Stimulated activated CD4-positive, alpha-beta T cell treated with anti-CD3 and anti-CD28 coated beads, TNF-alpha, amount 100 ng/mL, for 48 hours (primary cell): Measurements from ENCODE around the gene ZFYVE28.

Experiments used
- DNase-seq, 3 donors: peaks; one replicate each; pipeline ENCODE4 v3.0.0-alpha.2; 2020; ENCODE audit warnings: low read depth in 3 of 3

The ZFYVE28 gene

DNA sequence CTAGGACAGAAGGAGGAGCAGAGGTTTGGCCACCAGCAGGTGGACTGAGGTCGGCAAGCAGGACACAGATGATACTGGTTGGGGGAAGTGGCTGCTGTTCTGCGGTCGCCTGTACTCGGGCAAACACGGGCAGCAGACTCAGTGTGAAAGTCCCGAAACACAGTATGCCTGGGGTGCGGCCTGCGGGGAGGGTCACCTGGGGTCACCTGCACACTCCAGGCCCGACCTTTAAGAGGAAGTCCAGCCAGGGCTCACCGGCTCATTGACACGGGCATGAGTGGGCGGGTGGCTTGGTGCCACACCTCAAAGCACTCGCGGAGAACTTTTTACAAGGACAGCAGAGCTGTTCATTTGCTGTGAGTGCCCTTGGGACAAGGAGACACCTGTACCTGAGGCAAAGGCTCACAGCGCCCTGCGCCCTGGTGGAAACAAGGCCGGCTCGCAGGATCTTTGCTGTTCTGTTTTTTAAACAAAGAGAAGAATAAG lies 85.0 kb downstream of the ZFYVE28 start:
- no peak for DNase-seq

- DNase-seq: no peak
Observed at GRCh38 chr4:2332976-2333319, 85.5 kb downstream of the ZFYVE28 start.

- DNase-seq: no peak
Observed at GRCh38 chr4:2332201-2332975, 86.1 kb downstream of the ZFYVE28 start.

DNA sequence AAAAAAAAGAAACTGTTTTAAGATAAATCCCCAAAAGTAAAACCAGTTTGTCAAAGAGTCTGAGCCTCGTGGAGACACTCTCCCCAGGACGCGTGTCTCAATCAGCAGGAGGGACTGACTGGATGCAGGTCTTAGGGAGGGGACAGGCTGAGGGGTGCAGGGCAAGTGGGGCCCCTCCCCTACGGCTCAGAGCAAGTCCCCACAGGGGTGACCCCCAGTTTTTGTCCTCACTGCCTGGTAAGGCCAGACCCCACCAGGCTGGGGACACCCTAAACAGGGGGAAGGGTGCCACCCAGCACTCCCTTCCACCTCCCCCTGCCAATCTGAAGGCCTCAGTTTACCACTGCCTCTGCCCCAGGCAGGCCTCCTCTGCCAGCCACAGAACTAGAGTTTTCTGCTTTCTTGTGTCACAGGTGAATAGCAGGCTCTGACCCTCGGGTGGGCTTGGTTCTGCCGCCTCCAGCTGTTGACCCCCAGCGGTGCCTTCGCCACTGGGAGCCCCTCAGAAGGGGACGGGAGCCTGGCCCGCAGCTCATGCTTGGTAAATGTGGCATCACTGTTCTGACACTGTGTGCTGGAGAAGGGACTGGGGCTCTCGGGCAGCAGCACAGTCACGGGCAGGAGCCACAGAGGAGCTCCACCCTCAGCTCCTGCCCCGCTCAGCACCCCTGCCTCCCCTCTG lies 86.8 kb downstream of the ZFYVE28 start:
- DNase-seq: no peak

DNA sequence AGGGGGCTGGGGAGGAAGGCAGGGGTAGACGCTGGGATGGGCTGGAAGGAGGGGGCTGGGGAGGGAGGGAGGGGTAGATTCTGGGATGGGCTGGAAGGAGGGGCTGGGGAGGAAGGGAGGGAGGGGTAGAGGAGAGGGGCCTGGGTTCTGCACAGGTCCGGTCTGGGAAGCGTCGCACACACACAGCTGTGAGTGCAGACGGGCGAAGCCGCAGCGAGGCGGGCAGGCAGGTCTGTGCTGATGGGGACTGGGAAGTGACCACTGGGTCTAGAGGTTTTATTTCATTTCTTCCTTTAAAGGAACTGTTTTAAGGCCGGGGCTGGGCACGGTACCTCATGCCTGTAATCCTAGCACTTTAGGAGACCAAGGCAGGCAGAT lies 87.4 kb downstream of the ZFYVE28 start:
- no peak for DNase-seq

DNA sequence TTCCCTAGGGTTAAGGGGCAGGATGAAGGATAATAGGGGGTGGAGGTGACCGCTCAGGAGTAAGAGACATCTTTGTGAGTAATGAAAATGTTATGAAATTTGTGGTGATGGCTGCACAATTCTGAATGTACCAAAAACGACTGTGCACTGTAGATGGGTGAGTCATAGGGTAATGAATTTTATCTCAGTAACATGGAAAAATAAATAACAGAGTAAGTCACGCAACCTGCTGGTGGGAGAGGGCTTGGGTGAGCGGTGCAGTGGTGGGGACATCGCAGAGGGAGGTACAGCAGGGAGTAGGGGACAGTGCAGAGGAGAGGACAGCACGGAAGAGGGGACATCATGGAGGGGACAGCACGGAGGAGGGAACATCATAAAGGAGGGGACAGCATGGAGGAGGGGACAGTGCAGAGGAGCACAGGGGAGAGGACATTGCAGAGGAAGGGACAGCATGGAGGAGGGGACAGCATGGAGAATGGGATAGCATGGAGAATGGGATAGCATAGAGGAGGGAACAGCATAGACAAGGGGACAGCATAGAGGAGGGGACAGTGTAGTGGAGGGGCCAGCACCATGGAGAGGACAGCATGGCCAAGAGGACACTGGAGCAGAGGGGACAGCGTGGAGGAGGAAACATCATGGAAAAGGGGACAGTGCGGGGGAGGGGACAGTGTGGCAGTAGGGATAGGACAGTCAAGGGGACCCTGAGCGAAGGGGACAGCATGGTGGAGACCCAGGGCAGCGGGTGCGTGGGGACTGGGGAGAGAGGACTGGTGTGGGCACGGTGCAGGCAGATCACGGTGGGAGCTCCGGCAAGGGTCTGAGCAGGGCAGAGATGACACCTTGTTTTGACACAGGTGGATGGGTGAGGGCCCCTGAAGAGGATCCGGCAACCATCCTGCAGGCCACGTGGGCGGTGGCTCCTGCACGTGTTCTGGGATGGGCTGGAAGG lies 88.1 kb downstream of the ZFYVE28 start:
- no peak for DNase-seq

DNA sequence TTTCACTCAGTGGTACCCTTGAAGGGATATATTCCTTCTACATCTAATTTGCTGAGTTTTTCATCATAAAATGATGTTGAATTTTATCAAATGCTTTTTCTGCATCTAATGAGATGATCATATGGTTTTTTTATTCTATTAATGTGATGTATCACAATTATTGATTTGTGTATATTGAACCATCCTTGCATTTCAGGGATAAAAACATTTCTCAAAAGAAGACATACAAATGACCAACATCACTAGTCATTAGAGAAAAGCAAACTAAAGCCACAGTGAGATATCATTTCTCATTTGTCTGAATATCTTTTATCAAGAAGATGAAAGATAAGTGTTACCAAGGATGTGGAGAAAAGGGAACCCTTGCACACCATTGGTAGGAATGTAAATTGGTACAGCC lies 90.9 kb downstream of the ZFYVE28 start:
- DNase-seq: no peak

- no peak for DNase-seq
Observed at GRCh38 chr4:2324891-2325290, 93.6 kb downstream of the ZFYVE28 start.

DNA sequence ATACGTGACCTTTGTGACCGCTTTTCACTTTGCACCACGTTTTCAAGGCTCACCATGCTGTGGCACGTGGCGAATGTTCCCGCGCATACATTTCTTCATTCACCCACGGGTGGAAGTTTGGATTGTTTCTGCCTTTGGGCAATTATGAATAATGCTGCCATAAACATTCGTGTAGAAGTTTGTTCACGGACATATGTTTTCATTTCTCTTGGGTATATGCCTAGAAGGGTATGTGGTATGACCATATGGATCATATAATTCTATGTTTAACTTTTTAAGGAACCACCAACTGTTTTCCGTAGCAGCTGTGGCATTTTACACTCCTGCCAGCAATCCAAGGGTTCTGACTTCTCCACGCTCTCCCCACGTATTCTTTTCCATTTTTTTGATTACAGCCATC lies 95.6 kb downstream of the ZFYVE28 start:
- no peak for DNase-seq

GRCh38 chr4:2322227-2322626 lies 96.2 kb downstream of the ZFYVE28 start:
- DNase-seq: no peak

GRCh38 chr4:2321279-2322196 lies 96.9 kb downstream of the ZFYVE28 start:
- no peak for DNase-seq

GRCh38 chr4:2320746-2321145 lies 97.7 kb downstream of the ZFYVE28 start:
- DNase-seq: no peak

- DNase-seq: no peak
Observed at GRCh38 chr4:2320152-2320551, 98.3 kb downstream of the ZFYVE28 start.

DNA sequence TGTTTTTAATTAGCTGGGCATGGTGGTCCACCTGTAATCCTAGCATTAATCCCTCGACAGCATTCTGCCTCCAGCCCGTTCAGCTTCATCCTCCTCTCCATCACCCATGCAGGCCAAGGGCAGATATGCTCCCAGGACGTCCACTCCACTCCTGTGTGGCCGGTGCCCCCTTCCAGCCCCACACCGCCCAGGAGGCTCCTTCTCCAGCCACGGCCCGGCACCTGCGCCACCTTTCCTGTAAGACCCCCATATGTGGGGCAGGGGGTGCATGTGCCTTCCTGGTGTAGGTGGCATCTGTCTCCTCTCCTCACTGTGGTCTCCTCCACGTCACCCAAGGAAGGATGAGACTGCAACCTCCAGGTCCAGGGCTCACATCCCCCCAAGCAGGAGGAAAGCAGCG lies 99.6 kb downstream of the ZFYVE28 start:
- no peak for DNase-seq

- no peak for DNase-seq
Observed at GRCh38 chr4:2318476-2318875, 100.0 kb downstream of the ZFYVE28 start.

DNA sequence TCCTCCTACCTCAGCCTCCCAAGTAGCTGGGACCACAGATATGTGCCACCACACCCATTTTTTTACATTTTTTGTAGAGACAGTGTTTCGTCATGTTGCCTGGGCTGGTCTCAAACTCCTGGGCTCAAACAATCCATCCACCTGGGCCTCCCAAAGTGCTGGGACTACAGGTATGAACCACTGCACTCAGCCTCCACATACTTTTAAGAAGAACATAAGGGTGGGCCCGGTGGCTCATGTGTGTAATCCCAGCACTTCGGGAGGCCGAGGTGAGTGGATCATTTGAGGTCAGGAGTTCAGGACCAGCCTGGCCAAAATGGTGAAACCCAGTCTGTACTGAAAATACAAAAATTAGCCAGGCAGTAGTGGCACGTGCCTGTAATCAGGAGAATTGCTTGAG lies 105.1 kb downstream of the ZFYVE28 start:
- no peak for DNase-seq

DNA sequence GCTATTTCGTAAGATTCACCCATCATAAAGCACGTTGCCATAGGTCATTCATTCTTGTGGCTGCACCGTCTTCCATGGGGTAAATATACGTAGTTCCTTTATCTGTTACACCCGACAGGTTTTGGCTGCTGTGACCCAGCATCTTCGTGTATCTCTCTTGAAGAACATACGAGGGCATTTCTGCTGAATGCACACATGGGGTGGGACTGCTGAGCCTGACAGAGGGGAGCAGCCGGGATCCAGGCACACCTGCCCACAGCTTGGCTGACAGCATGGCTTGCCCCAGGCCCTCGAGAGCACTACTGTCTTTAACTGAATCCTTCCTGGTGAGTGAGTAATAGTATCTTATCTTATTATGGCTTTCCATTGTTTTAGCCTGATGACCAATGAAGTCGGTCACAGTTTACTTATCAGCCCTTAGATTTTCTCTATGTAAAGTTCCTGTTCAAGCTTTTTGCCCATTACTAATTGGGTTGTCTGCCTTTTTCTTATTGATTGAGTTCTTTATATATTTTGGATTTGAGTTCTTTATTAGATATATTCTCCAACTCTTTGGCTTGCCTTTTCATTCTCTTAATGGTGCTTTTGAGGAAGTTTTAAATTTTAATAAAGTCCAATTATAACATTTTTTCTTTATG lies 111.6 kb downstream of the ZFYVE28 start:
- DNase-seq: no peak

GRCh38 chr4:2305766-2306501 lies 112.5 kb downstream of the ZFYVE28 start:
- DNase-seq: no peak

- no peak for DNase-seq
Observed at GRCh38 chr4:2304877-2305561, 113.4 kb downstream of the ZFYVE28 start.
